SK-N-SH (cell line): ENCODE results near the gene SPAG5.

ENCODE experiments used
- CTCF ChIP-seq: fragments of 200-600 bp; sonication (generic); IDR thresholded peaks from 2 replicates; pipeline ENCODE4 v1.6.1; 2017; ENCODE audit warnings: antibody characterized with exemption, mild to moderate bottlenecking, moderate library complexity
- EZH2phosphoT487 ChIP-seq: fragments of 200-600 bp; sonication (generic); IDR thresholded peaks from 2 replicates; pipeline ENCODE4 v1.6.1; 2017; ENCODE audit warnings: low read depth, mixed run types, mild to moderate bottlenecking, antibody characterized with exemption, moderate library complexity, borderline replicate concordance
- GABPA ChIP-seq: IDR thresholded peaks from 2 replicates; pipeline ENCODE4 v1.4.0; 2012; ENCODE audit warnings: low read depth, mild to moderate bottlenecking
- JUND ChIP-seq: IDR thresholded peaks from 2 replicates; pipeline ENCODE4 v1.4.0; 2012
- NRF1 ChIP-seq: IDR thresholded peaks from 2 replicates; pipeline ENCODE4 v1.6.1; 2012; ENCODE audit warnings: low read depth, mild to moderate bottlenecking, low read length
- SIN3A ChIP-seq: IDR thresholded peaks from 2 replicates; pipeline ENCODE4 v1.6.1; 2012; ENCODE audit warnings: low read depth, mild to moderate bottlenecking, low read length, moderate library complexity, borderline replicate concordance
- USF2 ChIP-seq: fragments of 150-350 bp; IDR thresholded peaks from 2 replicates; pipeline ENCODE4 v1.6.1; 2017; ENCODE audit warnings: antibody characterized with exemption, low read length, low read depth, borderline replicate concordance

- TF ChIP-seq NRF1 (no peak), USF2 (no peak), CTCF (no peak), EZH2phosphoT487 (no peak), JUND (no peak), GABPA (no peak), SIN3A (no peak)
These were observed 42.8 kb upstream of the SPAG5 start for GRCh38 chr17:28641579-28641978.
